Measurements from ENCODE around the gene CPXM2. TPM values are rescaled to one million over a fixed set of nuclear protein-coding genes. Genes with fewer than 3 reads are reported as not detected.

Gene CPXM2
- total RNA-seq, 1 experiment from 2014 or later, result 0.12 TPM

DNA sequence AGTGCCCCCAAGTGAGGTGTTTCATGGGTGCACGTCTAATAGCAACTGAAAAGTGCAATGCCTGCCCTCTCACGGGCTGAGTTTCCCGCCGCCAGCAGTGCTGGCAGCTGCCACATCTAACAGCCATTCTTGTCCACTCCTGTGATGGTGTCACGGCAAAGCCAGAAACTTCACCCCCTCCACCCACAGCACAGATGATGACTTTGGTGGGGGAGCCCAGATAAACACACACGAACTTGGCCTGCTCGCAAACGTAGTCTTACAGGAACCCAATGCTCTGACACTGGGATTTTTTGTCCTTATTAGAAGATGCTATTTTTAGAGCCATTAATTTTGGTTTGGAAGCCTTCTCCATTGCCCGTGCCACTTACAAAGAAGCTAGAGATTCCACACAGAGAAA lies 26.7 kb downstream of the CPXM2 start:
- H3K9ac ChIP-seq (ENCODE audit: low read length), result no peak overlapping the region
- no peak overlapping the region for H2AFZ ChIP-seq (ENCODE audit: low read depth, low read length, poor library complexity, severe bottlenecking)
- no peaks in the 10 kb centered on the region; a peak in 1 of 4 replicates for H3K4me1 ChIP-seq (ENCODE audit: control insufficient read depth in 1 of 2, insufficient read depth in 2 of 2, low read length in 2 of 2)
- ChIA-PET POLR2A (no interaction called here), RAD21 (ENCODE audit: low non-redundant PET in 1 of 2, low total read pairs in 2 of 2, uncharacterized antibody in 2 of 2, unreplicated experiment in 2 of 2) (no interaction called here), CTCF (interaction anchor here (1.4 kb wide), 1 partner anchor 17 kb away, joined by 3 read pairs; no protein-coding TSS in a partner anchor)
- H3K4me3 ChIP-seq (replicated peaks in 1 of 2; ENCODE audit: low read depth in 1 of 2, low read length in 2 of 2), result no peak overlapping the region
- no peaks in the 10 kb centered on the region for H3K9me2 ChIP-seq (ENCODE audit: insufficient read depth)
- DNase-seq (ENCODE audit: low read depth, low spot score), result no peak
- no peaks in the 10 kb centered on the region for H3K36me3 ChIP-seq (ENCODE audit: control insufficient read depth in 1 of 2, insufficient read depth in 2 of 2, low read length in 2 of 2)
- intact Hi-C loops (cut with micrococcal nuclease), result no loop called here
- H3K9me3 ChIP-seq (ENCODE audit: control insufficient read depth in 1 of 2, insufficient read depth in 1 of 2, low read depth in 1 of 2, low read length in 2 of 2), result no peaks in the 10 kb centered on the region
- no peaks in the 10 kb centered on the region for H4K20me1 ChIP-seq (ENCODE audit: insufficient read depth)
- no peak overlapping the region for H3K27ac ChIP-seq (ENCODE audit: low read depth, low read length)
- H3K79me2 ChIP-seq (ENCODE audit: insufficient read depth, low read length), result no peaks in the 10 kb centered on the region
- peaks cover 31% of the 10 kb centered on the region for H3K27me3 ChIP-seq (ENCODE audit: insufficient read depth, low read length)
- ATAC-seq, result no peak
- TF ChIP-seq CEBPB (IDR thresholded peaks at IDR 0.05; ENCODE audit: low read depth), result no peak
- TF ChIP-seq SIN3A (IDR thresholded peaks at IDR 0.05; ENCODE audit: low read depth), result no peak
- no peak for TF ChIP-seq ZFX (IDR thresholded peaks at IDR 0.05)
- no peak for TF ChIP-seq EZH2 (IDR thresholded peaks at IDR 0.05)
- no peak for TF ChIP-seq ELF1 (IDR thresholded peaks at IDR 0.05; ENCODE audit: borderline replicate concordance, low read depth)
- TF ChIP-seq FOSL1 (IDR thresholded peaks at IDR 0.05; ENCODE audit: low read depth), result no peak
- TF ChIP-seq, protein P1, sequence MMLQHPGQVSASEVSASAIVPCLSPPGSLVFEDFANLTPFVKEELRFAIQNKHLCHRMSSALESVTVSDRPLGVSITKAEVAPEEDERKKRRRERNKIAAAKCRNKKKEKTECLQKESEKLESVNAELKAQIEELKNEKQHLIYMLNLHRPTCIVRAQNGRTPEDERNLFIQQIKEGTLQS (IDR thresholded peaks at IDR 0.05), result no peak
- no peak for TF ChIP-seq ZNF274 (IDR thresholded peaks at IDR 0.05; ENCODE audit: low read depth, low read length)
- TF ChIP-seq POLR2A (IDR thresholded peaks at IDR 0.05; ENCODE audit: borderline replicate concordance, extremely low read depth, insufficient read depth, insufficient read length), result no peak
- TF ChIP-seq, protein P2, sequence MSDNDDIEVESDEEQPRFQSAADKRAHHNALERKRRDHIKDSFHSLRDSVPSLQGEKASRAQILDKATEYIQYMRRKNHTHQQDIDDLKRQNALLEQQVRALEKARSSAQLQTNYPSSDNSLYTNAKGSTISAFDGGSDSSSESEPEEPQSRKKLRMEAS (IDR thresholded peaks at IDR 0.05), result no peak
- BruUV-seq (replicated peaks), result no TSS peak
- no peak overlapping the region for H3K4me2 ChIP-seq (ENCODE audit: low read length)

DNA sequence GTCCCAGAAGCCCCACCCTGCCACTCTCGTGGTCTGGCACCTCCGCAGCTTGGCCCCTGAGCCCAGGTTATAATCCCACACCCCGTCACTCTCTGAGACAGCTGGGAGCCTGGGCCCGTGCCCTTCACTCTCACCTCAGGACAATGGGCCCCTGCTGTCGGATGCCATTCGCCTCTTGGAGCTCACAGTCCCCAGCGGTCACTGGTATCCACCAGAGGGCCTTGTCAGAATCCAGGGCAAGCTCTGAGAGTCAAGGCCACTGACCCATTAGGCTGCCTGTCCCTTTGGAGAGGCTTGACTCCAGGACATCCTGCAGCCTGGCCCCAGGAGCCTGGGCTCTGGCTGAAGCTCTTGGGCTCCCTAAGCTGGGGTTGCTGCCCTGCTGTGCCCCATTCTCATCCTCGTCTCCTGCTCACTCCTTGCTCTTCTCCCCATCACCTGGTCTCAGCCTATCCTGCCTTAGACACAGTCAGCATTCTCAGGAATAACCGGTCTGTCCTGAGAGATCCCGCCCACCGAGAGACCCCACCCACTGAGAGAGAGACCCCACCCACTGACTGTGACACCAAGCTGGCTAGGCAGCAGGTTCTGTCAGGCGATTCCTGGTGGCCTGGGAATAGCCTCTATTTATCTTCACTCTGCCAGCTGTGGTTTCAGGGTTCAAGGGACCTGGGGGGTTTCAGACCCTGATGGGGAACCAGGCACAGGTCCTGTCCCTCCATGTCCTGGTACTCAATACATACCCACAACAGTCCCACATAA lies 27.7 kb downstream of the CPXM2 start:
- Histone ChIP-seq H3K9me2 (ENCODE audit: insufficient read depth) (no peaks in the 10 kb centered on the region), H3K9ac (ENCODE audit: low read length) (no peak overlapping the region), H3K9me3 (ENCODE audit: control insufficient read depth in 1 of 2, insufficient read depth in 1 of 2, low read depth in 1 of 2, low read length in 2 of 2) (no peaks in the 10 kb centered on the region), H2AFZ (ENCODE audit: low read depth, low read length, poor library complexity, severe bottlenecking) (no peak overlapping the region), H4K20me1 (ENCODE audit: insufficient read depth) (no peaks in the 10 kb centered on the region), H3K27me3 (ENCODE audit: insufficient read depth, low read length) (peaks cover 29% of the 10 kb centered on the region), H3K36me3 (ENCODE audit: control insufficient read depth in 1 of 2, insufficient read depth in 2 of 2, low read length in 2 of 2) (no peaks in the 10 kb centered on the region), H3K79me2 (ENCODE audit: insufficient read depth, low read length) (no peaks in the 10 kb centered on the region), H3K4me2 (ENCODE audit: low read length) (no peak overlapping the region), H3K4me1 (ENCODE audit: control insufficient read depth in 1 of 2, insufficient read depth in 2 of 2, low read length in 2 of 2) (no peaks in the 10 kb centered on the region; a peak in 1 of 4 replicates), H3K4me3 (replicated peaks in 1 of 2; ENCODE audit: low read depth in 1 of 2, low read length in 2 of 2) (no peak overlapping the region), H3K27ac (ENCODE audit: low read depth, low read length) (no peak overlapping the region)
- ChIA-PET POLR2A (no interaction called here), CTCF (no interaction called here), RAD21 (ENCODE audit: low non-redundant PET in 1 of 2, low total read pairs in 2 of 2, uncharacterized antibody in 2 of 2, unreplicated experiment in 2 of 2) (no interaction called here)
- DNase-seq (ENCODE audit: low read depth, low spot score), result no peak
- BruUV-seq (replicated peaks), result no TSS peak
- intact Hi-C loops (cut with micrococcal nuclease), result no loop called here
- ATAC-seq, result peak; percentile 46
- TF ChIP-seq RAD21 (IDR thresholded peaks at IDR 0.05; ENCODE audit: low read depth) (no peak), SRF (IDR thresholded peaks at IDR 0.05; ENCODE audit: low read depth) (no peak), POLR2A (IDR thresholded peaks at IDR 0.05; ENCODE audit: borderline replicate concordance, extremely low read depth, insufficient read depth, insufficient read length) (no peak), CEBPB (IDR thresholded peaks at IDR 0.05; ENCODE audit: low read depth) (no peak), JUND (IDR thresholded peaks at IDR 0.05) (no peak), ZNF274 (IDR thresholded peaks at IDR 0.05; ENCODE audit: low read depth, low read length) (no peak), TCF7L2 (IDR thresholded peaks at IDR 0.05; ENCODE audit: borderline replicate concordance, extremely low read depth, insufficient read depth, insufficient read length) (no peak), POLR2AphosphoS5 (IDR thresholded peaks at IDR 0.05; ENCODE audit: low read depth, low read length) (no peak), YY1 (IDR thresholded peaks at IDR 0.05; ENCODE audit: extremely low read depth, insufficient replicate concordance, low read depth, low read length) (no peak), SP1 (IDR thresholded peaks at IDR 0.05; ENCODE audit: low read depth) (no peak), FOSL1 (IDR thresholded peaks at IDR 0.05; ENCODE audit: low read depth) (no peak), ZFX (IDR thresholded peaks at IDR 0.05) (no peak)
- TF ChIP-seq, protein P3, sequence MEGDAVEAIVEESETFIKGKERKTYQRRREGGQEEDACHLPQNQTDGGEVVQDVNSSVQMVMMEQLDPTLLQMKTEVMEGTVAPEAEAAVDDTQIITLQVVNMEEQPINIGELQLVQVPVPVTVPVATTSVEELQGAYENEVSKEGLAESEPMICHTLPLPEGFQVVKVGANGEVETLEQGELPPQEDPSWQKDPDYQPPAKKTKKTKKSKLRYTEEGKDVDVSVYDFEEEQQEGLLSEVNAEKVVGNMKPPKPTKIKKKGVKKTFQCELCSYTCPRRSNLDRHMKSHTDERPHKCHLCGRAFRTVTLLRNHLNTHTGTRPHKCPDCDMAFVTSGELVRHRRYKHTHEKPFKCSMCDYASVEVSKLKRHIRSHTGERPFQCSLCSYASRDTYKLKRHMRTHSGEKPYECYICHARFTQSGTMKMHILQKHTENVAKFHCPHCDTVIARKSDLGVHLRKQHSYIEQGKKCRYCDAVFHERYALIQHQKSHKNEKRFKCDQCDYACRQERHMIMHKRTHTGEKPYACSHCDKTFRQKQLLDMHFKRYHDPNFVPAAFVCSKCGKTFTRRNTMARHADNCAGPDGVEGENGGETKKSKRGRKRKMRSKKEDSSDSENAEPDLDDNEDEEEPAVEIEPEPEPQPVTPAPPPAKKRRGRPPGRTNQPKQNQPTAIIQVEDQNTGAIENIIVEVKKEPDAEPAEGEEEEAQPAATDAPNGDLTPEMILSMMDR (IDR thresholded peaks at IDR 0.05 in 2 of 3, conservative IDR thresholded peaks at IDR 0.05 in 1 of 3; ENCODE audit: borderline replicate concordance in 1 of 3, insufficient read depth in 1 of 3, low read depth in 2 of 3, low read length in 2 of 3), result no peak
- TF ChIP-seq, protein P2 (IDR thresholded peaks at IDR 0.05), result no peak
- TF ChIP-seq, protein P1 (IDR thresholded peaks at IDR 0.05), result no peak

Measured in HCT116 (cell line).